Globus pallidus (tissue), 1 donor: ENCODE results near the gene SYVN1.
"Not testable (repeated sequence)": the region's sequence is repeated elsewhere in the genome, so short reads cannot be mapped to it uniquely, and the experiment has no call there.

Source experiments
- DNase-seq: peaks from one replicate; pipeline ENCODE4 v3.0.0-alpha.2; 2015; ENCODE audit warnings: low spot score

The SYVN1 gene

GRCh38 chr11:65127473-65128181, 6.7 kb downstream of the SYVN1 start:
- no peak for DNase-seq

GRCh38 chr11:65126624-65127274, 7.6 kb downstream of the SYVN1 start:
- DNase-seq = no peak

GRCh38 chr11:65125197-65126056, 8.9 kb downstream of the SYVN1 start:
- DNase-seq = no peak

DNA sequence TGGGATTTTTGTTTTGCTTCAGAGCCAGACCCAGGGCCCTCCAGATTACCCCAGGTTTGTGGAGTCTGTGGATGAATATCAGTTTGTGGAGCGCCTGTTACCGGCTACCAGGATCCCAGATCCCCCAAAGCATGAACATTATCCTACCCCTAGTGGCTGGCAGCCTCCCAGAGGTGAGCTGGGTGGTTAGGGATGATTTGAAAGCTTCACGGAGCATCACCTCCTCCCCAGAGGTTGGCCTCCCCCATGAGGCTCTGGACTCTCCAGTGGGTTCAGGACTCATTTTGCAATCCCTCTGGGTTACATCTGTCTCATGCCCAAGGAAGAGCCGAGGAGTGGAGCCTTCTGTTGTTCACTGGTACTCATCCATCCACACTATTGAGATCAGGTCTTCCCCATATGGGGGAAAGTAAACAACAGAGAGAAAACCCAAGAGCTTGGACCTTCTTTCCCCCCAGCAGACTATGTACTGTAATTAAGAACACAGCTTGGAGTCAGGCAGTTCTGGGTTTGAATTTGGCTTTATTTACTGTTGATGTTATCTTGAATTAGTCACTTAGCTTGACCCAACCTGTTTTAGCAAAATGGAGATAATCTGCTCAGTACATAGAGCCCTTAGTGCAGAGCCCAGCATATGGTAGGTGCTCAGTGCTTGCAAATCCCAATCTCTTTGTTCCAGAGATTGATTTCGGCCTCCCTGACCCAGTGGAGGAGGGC, 9.7 kb downstream of the SYVN1 start:
- no peak for DNase-seq

DNA sequence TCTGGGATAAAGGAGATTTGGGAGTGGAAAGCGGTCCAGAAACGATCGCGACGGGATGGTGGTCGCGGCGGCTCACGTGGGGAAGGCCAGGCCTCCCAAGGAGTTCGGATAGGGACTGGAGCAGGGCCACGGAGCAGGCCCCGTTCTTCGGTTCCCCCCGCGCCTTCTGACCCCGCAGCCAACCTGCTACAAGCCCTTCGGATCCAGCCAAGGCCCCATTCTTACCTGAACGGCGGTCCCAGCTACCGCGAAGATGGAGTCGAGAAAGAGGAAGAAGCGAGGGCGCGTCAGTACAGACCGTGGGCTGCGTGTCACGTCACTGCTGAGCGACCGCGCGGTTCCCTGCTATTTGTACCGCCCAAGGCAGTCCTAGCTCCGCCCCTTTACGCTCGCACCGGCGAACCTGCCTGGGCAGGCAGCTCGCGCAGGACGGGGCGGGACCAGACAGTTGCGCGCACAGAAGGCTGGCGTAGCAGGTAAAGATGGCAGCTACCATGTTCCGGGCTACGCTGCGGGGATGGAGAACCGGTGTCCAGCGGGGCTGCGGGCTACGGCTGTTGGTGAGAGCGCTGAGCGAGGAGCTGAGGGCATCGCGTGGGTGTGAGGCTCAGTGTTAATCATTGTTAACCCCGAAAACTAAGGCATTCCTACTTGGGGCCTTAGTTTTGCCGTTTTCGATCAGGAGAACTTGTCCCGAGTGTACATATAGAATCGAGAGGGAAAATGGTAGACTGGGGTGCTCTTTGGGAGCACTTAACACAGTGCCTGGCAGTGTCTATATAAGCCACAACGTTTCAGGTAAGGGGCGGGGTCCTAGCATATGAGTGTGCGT, 12.2 kb downstream of the SYVN1 start, which contains the start of the genes FAU and MRPL49:
Gene FAU, minus strand, starts transcription at position 270 of the 832 bp plus-strand sequence. CDS start 321 bp downstream, outside the sequence.
Gene MRPL49, plus strand, starts transcription at position 457 of the 832 bp plus-strand sequence. Its CDS starts 26 bp downstream, at position 483.
- DNase-seq = peak; percentile 93

GRCh38 chr11:65121447-65121864, 12.9 kb downstream of the SYVN1 start:
- no peak for DNase-seq

DNA sequence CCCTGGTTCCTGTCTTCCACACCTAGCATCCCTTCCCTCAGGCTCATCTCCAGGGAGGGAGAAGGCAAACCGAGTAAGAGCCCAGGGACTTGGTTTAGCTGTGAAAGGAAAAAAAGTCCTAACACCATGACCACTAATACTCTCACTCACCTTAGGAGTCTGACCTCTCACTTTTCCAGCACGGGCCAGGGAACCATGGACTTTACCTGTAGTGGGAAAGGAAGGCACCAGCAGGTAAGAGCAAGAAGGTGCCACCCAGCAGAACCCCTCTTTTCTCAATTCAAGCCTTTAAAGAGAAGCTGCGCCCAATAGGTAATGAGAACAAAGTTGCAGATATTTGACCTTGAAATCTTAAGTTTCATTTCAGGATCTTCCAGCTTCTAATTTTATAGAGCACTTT, 13.5 kb downstream of the SYVN1 start:
- no peak for DNase-seq

- DNase-seq = no peak
These were observed 14.7 kb downstream of the SYVN1 start for GRCh38 chr11:65119670-65119995.

GRCh38 chr11:65118891-65119669, 15.2 kb downstream of the SYVN1 start:
- not testable (repeated sequence) for DNase-seq

GRCh38 chr11:65118097-65118837, 16.1 kb downstream of the SYVN1 start:
- no peak for DNase-seq

DNA sequence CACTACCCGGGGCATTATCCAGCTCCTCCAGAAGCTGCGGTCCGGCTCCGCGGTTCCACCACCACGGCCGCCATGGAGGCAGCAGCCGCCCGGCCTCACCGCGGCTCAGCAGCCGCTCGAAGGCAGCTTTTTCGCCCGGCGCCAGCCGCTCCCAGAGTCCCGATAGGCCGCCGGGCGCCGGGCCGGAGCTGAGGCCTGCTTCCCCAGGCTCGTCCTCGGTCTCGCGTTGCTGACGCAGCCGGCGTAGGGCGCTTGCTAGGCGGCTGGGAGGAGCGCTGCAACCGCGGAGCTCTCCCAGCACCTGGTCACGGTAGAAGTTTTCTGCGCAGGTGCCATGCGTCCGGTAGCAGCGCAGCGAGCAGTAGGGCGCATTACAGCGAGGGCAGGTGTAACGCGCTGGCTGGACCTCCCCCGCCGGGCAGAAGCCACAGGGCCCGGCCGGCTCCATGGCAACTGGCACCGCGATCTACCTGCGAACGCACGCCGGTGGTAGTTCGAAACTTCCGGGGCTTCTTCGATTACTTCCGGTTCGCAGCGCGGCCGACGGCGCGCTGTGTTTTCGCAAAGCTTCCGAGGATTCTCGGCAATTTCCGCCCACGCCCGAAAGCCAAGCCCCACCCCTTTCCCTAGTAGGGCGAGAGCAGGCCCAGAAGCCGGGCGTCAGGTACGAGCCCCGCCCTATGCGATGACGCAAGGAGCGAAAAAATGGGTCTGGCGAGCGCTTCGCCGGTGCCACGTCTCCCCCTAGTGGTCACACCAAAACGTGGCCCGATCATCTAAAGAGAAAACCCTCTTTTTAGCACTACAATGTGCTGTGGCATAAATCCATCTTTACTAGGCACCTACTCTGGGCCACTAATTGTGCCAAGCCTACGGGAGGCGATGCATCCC, 16.9 kb downstream of the SYVN1 start, which contains the start of gene ZNHIT2:
Gene ZNHIT2, minus strand, starts transcription at position 496 of the 891 bp plus-strand sequence. Its CDS starts 48 bp downstream, at position 448.
- DNase-seq = peak; percentile 99

DNA sequence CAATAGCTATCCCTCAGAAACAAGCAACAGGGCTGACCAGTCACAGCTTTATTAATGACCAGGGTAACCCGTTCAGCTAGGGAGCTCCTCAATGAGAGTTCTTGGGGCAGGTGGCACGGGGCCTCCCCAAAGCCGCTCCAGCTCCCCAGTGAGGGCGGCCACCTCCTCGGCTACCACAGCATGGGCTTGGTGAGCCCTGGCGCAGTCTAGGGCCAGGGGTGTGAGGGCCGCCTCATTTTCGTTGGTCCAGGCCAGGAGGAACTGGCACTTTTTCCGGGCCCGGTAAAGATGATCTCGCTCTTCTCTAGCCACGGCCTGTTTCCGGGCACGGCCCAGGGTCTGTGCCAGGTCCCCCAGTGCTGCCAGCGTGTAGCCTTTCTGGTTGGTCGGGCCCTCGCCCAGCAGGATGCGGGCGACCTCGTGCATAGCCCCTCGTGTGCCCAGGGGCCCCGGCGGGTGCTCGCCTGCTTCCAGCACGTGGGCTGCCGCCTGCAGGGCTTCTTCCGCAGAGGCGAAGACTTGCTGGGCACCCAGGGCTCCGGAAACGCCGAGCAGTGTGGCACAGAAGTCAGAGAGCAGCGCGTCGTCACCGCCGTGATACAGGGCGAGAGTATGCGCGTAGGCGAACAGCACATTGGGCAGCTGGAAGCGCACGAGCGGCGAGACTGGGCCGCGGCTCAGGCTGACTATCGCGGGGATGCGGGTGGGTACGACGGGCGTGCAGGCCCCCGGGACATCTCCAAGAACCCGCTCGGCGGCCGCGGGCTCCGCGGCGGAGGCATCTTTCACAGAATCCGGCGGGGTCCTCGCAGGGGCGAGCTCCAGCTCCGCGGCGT, 17.7 kb downstream of the SYVN1 start:
- DNase-seq = no peak

DNA sequence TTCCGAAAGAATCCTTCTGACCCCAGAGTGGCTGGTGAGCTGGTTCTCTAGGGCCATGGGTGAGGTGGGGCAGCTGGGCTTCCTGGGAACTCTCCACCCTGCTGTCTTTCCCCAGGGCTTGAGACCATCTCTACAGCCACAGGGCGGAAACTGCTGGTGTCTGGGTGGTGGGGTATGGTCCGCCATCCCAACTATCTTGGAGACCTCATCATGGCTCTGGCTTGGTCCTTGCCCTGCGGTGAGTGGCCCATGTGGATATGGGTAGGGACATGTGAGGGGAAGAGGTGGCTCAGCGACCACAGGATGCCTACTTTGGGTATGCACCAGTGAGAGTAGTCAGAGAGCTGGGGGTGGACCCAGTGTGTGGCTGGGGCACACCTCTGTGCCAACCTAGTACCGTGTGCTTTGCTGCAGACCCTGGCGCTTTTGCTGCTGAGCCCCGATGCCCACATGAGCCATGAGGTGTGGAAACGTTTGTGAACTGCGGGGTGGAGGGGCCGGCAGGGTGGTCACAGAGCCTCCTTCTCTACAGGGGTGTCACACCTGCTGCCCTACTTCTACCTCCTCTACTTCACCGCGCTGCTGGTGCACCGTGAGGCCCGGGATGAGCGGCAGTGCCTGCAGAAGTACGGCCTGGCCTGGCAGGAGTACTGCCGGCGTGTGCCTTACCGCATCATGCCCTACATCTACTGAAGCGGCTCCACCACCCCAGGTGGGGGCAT, 18.8 kb downstream of the SYVN1 start:
- DNase-seq = no peak

DNA sequence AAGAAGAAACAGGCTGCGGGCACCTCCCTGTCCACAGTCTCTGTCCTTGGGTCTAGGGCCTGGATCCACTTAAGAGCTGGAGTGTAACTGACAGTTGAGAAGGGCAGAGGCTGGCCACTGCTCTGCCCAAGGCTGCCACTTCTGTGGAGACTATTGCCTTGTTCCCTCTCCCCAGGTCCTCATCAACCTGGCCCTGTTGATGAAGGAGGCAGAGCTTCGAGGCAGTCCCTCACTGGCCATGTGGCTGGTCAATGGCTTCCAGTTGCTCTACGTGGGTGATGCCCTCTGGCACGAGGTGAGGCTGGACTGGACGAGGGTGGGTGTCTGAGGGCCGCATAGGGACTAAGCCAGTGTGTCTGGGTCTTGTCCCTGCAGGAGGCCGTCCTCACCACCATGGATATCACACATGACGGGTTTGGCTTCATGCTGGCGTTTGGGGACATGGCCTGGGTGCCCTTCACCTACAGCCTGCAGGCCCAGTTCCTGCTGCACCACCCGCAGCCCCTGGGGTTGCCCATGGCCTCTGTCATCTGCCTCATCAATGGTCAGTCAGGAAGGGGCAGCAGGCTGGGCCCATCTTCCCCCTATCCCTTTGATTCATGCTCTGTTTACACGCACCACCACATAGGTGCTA, 19.7 kb downstream of the SYVN1 start:
- no peak for DNase-seq

DNA sequence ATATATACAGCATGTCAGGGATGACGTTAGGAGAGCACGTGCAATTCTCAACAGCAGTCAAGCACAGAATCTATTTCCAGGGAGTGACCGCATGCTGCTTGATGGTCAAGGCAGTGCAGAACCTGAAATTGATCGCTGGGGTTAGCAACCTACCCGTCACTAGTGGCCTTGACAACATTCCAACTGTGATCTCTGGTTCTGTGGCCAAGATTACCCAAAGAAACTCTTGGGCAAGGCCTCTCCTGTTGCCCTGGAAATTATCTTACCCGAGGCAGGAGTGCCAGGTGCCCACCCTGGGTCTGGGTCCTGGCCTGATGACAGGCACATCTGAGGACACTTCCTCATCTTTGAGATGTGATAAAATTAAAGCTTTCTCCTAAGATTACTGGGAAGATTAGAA, 20.5 kb downstream of the SYVN1 start:
- DNase-seq = no peak

DNA sequence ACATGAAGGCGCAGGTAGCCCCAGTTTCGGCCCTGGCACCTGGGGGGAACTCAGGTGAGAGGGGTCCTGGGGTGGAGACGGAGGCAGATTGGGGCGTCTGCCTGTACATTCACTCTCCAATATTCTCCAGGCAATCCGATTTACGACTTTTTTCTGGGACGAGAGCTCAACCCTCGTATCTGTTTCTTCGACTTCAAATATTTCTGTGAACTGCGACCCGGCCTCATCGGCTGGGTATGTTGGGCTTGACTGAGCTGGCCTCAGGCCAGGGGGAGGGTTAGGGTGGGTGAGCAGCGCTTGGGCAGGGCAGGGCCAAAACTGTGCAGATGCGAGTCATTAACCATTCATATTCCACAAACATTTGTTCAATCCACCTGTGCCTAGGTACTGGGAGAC, 21.0 kb downstream of the SYVN1 start:
- DNase-seq = no peak
